NCI-H2196 (cell line): ENCODE measurements around the gene TXNRD1.
"Not testable (repeated sequence)": the region's sequence is repeated elsewhere in the genome, so short reads cannot be mapped to it uniquely, and the experiment has no call there.

Experiments used
- DNase-seq: peaks from one replicate; lab custom pipeline; 2025; ENCODE audit not compliant: unreplicated experiment; lab: John Stamatoyannopoulos, UW

TXNRD1 gene

DNA sequence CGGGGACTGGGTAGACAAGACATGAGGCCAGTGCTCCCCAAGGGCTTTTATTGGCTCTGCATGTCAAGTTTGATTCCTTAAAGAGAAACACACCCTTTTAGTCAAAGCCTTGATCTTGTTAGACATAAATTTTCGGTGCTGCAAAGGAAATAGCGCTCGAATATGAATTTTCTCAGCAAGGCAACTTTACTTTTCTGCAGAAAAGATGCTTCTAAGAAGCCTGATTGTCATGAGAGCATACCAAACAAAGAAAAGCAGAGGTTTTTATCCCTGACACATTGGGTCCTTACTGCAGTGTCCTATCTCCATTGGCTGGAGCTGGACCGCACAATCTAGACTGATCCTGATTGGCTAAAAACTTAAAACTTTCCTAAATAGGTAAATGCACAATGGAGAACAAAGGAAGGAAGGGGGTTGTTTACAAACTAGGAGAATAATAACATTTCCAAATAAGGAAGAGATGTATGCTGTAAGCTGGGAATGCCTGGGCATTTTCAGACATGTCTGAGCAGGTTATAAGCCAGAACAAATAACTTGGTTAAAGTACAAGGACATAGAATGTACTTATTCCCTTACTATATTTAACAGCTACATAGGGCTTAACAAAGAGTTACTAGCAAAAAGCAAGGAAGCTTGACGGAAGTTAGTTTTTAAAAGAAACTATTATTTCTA, 17.2 kb downstream of the TXNRD1 start:
- no peak for DNase-seq

GRCh38 chr12:104234926-104235499, 19.4 kb downstream of the TXNRD1 start:
- DNase-seq, result no peak

GRCh38 chr12:104237930-104238329, 22.4 kb downstream of the TXNRD1 start:
- no peak for DNase-seq

DNA sequence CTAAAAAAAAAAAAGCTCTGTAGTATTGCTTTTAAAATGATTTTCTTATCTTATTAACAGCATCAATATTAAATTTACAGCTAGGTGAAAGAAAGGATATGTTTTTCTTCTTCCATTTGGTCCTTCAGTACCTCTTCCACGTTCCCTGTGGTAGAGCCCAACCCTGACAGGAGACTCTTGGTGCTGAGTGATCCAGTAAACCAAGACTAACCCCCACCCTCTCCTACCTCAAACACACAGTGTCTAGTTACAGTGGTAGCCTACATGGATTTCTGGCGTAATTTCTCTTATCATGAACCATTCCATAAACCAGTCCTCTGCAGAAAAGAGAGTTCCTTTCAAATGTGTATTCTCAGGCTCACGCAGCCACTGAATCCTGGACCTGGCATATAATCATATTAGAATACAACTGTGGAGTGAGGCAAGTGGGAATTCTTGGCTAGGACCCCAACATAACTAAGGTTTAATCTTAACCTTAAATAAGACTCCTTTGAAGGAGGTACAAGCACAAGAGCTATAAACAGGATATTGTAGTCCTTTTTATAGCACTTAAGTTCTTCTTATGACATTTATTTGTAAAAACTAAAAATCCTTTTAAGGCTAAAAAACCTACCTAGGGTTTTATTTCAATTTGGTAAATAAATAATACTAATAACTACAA, 27.1 kb downstream of the TXNRD1 start:
- DNase-seq, result no peak

GRCh38 chr12:104243551-104243950, 28.0 kb downstream of the TXNRD1 start:
- peak; percentile 9 for DNase-seq

- DNase-seq, result no peak
These were observed 28.4 kb downstream of the TXNRD1 start for GRCh38 chr12:104243971-104244370.

DNA sequence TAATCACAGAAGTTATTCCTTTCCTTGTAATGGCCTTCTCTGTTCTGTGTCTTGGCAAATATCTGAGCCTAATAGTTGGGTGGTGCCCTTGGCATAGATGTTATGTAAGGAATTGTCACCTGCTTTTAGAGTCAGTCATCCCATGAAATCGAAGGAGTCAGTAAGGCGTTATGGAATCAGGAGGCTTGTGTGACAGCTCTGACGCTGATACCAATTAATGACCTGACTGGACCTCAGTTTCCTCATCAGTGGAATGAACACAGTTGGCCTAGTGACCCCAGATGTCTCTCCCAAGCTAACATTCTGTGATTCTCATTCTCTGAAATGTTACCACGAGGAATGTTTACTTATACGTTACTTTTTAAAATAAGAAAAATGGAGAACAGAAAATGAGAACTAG, 32.1 kb downstream of the TXNRD1 start:
- no peak for DNase-seq

GRCh38 chr12:104248444-104248843, 32.9 kb downstream of the TXNRD1 start:
- DNase-seq, result no peak

- no peak for DNase-seq
These were observed 33.4 kb downstream of the TXNRD1 start for GRCh38 chr12:104249017-104249416.

DNA sequence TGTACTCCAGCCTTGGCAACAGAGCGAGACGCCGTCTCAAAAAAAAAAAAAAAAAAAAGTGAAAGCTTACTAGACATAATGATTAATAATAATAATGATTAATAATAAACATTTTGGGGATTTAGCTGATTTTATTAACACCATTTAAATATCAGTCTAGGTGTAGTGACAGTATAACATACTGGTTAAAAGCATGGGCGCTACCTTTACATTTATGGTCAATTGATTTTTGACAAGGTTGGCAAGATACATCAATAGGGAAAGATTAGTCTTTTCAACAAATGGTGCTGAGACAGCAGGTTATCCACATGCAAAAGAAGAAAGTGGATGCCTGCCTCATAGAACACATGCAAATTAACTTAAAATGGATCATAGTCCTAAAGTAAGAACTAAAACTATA, 34.3 kb downstream of the TXNRD1 start:
- DNase-seq, result no peak

DNA sequence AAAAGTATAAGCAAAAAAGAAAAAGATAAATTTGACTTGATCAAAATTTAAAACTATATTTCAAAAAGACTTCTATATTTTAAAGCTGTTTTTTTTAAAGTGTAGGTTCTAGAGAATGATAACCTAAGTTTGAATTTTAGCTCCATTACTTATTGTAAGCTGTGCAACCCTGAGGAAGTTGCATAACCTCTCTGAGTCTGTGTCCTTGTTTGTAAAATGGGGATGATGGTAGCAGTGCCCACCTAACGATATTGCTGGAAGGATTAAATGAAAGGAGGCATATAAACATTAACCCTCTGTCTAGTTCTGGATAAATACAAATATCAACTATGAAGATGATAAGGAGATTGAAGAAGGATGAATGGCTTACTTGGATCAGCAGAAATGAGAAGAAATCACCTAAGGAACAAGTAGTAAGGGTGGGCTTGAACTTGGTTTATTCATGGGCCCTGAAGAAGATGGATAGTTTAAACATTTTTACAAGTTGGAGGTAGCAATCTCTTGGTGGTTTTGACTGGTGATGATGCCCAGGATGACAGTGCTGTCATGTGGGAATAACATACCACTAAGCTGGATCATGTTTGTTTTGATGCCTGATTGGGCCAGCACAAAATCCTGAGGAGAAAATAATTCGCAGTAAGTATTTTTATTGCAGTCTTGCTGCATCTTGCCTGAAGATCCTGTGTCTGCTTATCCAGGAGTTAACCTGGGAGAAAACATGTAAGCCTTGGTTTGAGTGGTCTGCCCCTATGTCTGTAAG, 35.0 kb downstream of the TXNRD1 start:
- no peak for DNase-seq

DNA sequence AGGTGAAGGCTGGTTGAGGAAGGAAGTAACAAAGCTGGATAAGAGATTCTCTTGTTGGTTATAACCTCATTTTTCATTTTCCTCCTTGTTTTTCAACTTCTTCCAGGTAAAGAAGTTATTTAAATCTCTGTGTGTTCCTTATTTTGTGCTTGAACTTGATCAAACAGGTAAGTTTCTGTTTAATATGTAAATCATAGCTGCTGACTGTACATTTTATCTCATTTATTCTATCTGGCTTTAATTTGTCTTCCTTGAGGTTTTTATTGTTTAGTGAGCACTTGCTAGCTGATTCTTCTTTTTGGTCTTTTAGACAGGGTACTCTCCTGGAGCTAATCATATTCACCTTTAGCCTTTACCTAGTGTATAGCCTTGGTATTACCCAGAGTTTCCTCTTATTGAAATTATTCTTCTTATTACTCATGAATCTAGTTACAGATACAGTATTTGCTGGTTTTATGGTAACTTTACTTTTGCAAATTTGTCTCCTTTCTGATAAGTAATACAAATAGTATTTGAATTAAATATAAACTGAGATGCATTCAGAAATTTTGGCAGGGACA, 42.4 kb downstream of the TXNRD1 start:
- DNase-seq, result no peak

DNA sequence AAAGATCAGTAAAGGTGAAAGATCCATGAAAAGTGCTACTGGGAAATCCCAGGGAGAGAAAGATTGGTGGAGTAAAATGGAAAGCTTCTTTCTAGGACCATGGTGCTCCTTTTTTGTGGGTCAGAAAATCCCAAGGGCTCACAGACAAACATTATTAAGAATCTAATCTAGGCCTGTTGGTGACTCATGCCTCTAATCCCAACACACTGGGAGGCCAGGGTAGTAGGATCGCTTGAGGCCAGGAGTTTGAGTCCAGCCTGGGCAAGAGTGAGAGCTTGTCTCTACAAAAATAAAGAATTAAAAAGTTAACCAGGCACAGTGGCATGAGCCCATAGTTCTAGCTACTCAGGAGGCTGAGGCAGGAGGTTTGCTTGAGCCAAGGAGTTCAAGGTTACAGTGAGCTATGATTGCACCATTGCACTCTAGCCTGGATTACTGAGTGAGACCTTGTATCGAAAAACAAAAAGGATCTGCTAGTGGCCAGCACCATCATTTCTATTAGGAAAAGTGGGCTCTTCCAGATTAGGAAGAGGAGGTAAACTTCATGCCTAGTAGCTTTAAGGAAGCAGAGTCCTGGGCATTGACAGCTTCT, 43.0 kb downstream of the TXNRD1 start:
- no peak for DNase-seq

DNA sequence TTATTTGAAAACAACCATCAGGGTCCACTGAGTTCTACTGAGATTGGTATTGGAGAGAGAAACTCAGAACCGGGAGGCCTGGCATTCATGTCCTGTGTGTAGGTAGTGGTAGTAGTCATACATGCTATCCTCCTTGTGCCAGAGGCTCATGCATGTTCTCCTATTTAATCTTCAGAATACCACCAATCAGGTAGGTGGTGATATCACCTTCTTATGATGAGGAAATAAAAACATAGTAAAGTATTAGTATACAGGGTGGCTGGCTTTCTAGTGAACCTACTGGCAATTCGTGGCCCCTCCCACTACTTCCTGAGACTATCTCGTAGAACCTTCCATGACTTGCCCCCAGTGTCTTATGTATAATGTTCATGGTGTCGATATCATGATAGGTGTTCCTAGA, 47.4 kb downstream of the TXNRD1 start:
- no peak for DNase-seq

- peak; percentile 37 for DNase-seq
These were observed 48.2 kb downstream of the TXNRD1 start for GRCh38 chr12:104263580-104264358.

- DNase-seq, result not testable (repeated sequence)
These were observed 49.9 kb downstream of the TXNRD1 start for GRCh38 chr12:104265436-104265835.

GRCh38 chr12:104272938-104273337, 57.4 kb downstream of the TXNRD1 start:
- DNase-seq, result no peak

GRCh38 chr12:104273503-104273902, 57.9 kb downstream of the TXNRD1 start:
- DNase-seq, result no peak

GRCh38 chr12:104274811-104275210, 59.2 kb downstream of the TXNRD1 start:
- DNase-seq, result no peak

DNA sequence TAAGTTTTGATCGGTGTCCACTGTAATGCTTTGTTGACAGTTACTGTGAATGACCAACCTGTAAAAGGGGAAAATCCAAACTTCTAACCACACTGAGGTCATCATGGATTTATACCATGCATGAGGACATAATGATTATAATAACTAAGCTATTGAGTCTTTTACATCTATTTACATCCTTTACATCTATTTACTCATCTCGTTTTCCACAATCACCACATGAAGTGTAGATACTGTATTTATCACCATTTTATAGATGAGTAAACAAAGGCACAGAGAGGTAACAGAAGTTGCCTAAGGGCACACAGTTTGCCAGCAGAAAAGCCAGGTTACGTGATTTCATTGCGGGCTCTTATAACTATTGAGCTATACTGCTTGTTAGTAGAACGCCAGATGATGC, 60.1 kb downstream of the TXNRD1 start:
- no peak for DNase-seq
